ENCODE results near the gene KRT5.
A peak's percentile ranks its signal among the peaks of the same experiment; 100 is the strongest.

Gene KRT5

GRCh38 chr12:52519826-52520662 lies at the start of gene KRT5:
KRT5 (minus strand) TSS chr12:52520394; CDS start chr12:52520296, 98 bp downstream.
- FAIRE-seq: no peak

GRCh38 chr12:52568111-52568510 lies 47.9 kb upstream of the KRT5 start:
- FAIRE-seq: no peak

- no peak for FAIRE-seq
Measured at GRCh38 chr12:52566847-52567291, 46.7 kb upstream of the KRT5 start.

- no peak for FAIRE-seq
Measured at GRCh38 chr12:52564582-52564981, 44.4 kb upstream of the KRT5 start.

- FAIRE-seq: no peak
Measured at GRCh38 chr12:52561880-52562449, 41.8 kb upstream of the KRT5 start.

- FAIRE-seq: no peak
Measured at GRCh38 chr12:52559979-52560378, 39.8 kb upstream of the KRT5 start.

GRCh38 chr12:52558781-52559445 lies 38.7 kb upstream of the KRT5 start:
- FAIRE-seq: no peak

GRCh38 chr12:52557476-52557875 lies 37.3 kb upstream of the KRT5 start:
- no peak for FAIRE-seq

- no peak for FAIRE-seq
Measured at GRCh38 chr12:52555577-52555976, 35.4 kb upstream of the KRT5 start.

- no peak for FAIRE-seq
Measured at GRCh38 chr12:52552681-52553195, 32.5 kb upstream of the KRT5 start, which contains the start of gene KRT71. KRT71 (minus strand) TSS chr12:52553145; CDS start chr12:52553077, 68 bp downstream.

GRCh38 chr12:52552055-52552454 lies 31.9 kb upstream of the KRT5 start:
- no peak for FAIRE-seq

GRCh38 chr12:52551216-52551865 lies 31.1 kb upstream of the KRT5 start:
- no peak for FAIRE-seq

GRCh38 chr12:52546126-52546525 lies 25.9 kb upstream of the KRT5 start:
- FAIRE-seq: no peak

- FAIRE-seq: no peak
Measured at GRCh38 chr12:52543985-52544883, 24.0 kb upstream of the KRT5 start.

GRCh38 chr12:52542785-52543318 lies 22.7 kb upstream of the KRT5 start:
- no peak for FAIRE-seq

- FAIRE-seq: no peak
Measured at GRCh38 chr12:52542157-52542556, 22.0 kb upstream of the KRT5 start.

GRCh38 chr12:52541709-52542108 lies 21.5 kb upstream of the KRT5 start:
- FAIRE-seq: no peak

GRCh38 chr12:52540531-52540930 lies 20.3 kb upstream of the KRT5 start:
- FAIRE-seq: no peak

- no peak for FAIRE-seq
Measured at GRCh38 chr12:52539821-52540173, 19.6 kb upstream of the KRT5 start.

GRCh38 chr12:52539083-52539820 lies 19.1 kb upstream of the KRT5 start:
- FAIRE-seq: peak; percentile 23

GRCh38 chr12:52537101-52537500 lies 16.9 kb upstream of the KRT5 start:
- no peak for FAIRE-seq

All from endometrium (tissue), 2 donors.